Posterior vena cava (tissue), 2 donors: Measurements from ENCODE around the gene DDX17. TPM values are rescaled to one million over a fixed set of nuclear protein-coding genes. Genes with fewer than 3 reads are reported as not detected.
A peak's percentile ranks its signal among the peaks of the same experiment; 100 is the strongest.

Experiments used
- DNase-seq: peaks from one replicate; pipeline ENCODE4 v3.0.0-alpha.2; 2020; ENCODE audit warnings: low spot score
- intact Hi-C, 2 donors: fragments of 100-400 bp; cut with DNase I; formaldehyde crosslinking; loops; one replicate each; pipeline versions ENCODE4 v1.14.1 to v1.14.2; 2022 to 2023
- total RNA-seq, 2 donors: library from RNA; stranded (reverse); fragmentation: NEBNext Ultra II Directional; extraction: Animal tissue kit (Norgen Biotek cat#: 25700); gene quantifications; one replicate each; pipeline ENCODE4 v1.2.1, GENCODE V29; 2021
- donor health status: DM: yes; HTN: yes; CAD: no.
- donor health status: DM: yes; HTN: yes; CAD: no.

Gene DDX17
- total RNA-seq, 2 donors from 2014 or later = 260 to 323 TPM

DNA sequence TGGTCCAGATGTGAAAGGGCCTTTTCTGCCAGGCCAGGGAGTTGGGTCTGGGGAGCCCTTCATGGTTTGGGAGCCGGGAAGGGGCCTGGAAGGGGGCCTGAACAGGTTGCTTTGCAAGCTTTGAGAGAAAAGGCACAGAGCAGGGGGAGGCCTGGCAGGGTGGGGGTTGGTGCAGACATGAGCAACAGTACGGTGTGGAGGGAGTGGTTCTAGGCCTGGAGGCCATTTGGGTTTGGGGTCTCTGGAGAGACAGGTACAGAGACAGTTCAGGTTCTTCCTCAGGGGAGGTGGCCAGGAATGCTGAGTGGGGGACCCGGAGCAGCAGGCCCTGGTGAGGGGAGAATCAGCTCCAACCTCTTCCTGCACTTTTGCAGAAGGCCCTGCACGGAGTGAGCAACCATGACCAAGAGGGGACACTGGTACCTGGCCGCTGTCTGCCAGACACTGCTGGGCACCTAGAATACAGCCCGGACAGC, 36.8 kb downstream of the DDX17 start:
- peak; percentile 76 for DNase-seq
- intact Hi-C loops = no loop called here

DNA sequence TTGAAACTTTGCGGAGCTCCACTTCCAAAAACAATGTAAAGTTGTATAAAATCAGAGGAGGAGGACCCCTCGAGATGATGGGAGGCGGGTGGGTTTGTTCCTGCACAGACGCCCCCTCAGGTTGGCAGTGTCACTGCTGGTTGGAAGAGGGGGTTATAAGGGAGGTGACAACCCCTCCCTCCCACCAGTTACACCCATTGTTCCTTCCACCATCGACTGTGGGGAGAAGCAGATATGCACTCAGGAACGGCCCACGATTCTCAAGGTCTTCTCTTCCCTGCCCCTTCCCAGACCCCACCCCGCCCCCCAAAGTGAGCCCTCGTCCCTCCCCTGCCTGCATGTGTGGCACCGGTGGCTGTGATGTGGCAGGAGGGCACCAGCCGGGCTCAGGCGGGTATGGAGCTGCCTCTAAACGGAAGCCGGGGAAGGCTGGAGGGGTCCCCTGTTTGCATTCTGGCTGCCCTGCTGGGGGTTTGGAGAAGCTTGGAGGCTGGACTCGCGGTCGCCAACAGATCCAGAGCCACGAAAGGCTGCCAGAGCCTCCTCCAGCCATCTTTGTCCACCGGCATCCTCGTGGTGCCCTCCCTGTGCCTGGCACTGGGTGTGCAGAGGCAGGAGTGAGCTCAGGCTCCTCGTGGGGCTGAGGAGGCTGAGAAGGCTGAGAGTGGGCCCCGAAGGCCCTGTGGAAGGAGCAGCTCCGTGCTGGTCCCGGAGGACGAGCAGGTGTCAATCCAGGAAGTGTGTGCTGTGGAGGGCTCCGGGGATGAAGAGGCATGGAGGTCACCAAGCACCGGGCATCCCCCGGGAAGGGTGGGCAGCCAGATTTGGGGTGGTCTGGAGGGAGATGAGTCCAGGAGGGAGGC, 37.4 kb downstream of the DDX17 start:
- peak; percentile 74 for DNase-seq
- intact Hi-C loops = no loop called here

DNA sequence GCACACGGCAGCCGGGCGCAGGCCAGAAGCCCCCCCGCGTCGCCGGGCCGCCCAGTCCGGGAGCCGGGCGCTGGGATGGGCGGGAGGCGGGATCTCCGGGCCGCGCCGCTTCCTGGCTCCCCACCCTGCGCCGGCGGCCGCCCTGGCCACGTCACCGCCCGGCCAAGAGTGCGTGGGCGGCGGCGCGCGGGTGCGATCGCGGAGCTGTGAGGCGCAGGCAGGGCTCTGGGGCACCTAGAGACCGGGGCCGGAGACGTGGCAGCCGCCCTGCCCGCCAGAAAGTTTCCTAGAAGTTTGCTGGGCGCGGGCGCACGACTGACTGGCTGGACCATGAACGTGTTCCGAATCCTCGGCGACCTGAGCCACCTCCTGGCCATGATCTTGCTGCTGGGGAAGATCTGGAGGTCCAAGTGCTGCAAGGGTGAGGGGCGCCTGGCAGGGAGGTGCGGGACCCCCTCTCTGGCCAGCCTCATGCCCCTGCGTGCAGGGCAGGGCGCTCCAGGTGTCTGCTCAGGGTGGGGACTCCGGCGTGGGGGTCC, 38.1 kb downstream of the DDX17 start, which contains the start of gene KDELR3:
TSS of gene KDELR3 (plus strand) at position 193 of the 539 bp plus-strand sequence. CDS start at position 331, 138 bp downstream.
- intact Hi-C loops = no loop called here
- DNase-seq = peak; percentile 91

DNA sequence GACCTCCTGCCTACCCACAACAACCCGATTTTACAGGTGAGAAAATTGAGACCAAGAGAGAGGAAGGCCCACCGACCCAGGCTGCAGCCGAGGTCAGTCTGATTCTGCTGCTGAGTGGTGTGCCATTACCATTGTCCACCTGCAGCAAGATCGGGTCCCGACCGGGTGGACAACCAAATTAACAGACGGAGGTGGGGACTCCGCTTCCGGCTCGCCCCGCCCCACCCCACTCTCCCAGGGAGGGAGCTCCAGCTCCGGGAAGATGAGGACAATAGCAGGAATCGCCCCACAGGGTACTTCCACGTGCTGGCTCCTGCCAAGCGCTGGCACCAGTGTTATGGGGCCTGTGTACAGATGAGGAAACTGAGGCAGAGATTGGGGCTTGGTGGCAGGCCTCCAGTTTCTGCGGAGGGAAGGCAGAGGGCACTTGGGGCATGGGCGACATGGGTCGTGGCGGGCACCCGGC, 38.6 kb downstream of the DDX17 start:
- intact Hi-C loops = no loop called here
- peak; percentile 83 for DNase-seq

DNA sequence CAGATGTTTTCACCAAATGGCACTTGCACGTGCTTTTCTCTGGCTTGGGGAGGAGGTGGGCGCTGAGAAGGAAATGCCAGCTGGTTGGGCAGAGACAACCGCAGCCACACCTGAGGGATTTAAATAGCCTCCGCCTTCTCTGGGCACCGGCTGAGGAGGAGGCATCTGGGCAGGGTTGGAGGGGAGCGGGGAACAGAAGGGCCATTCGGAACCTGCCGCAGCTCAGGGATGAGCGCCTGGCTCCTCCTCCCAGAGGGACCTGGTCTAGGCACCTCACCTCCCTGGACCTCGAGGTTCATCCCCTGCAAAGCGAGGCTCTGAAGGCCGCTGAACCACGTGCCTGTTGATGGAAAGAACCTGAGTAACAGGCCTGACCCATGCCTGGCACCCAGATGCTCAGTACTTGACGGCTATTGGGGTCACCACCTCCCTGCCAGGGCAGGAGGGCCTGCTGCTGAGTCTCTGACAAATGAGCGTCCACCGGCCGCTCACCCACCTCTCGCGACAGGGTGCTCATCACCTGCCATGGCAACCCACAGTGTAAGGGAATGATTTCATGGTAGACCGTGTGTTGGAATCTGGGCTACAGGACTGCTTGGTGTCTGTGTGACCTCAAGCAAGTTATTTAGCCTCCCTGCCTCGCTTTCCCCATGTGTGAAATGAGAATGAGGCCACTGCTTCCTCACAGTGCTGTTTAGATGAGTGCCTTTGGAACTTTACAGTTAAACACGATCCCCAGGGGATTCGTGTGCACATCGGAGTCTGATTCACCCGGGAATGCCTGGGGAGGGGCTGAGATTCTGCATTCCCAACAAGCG, 40.2 kb downstream of the DDX17 start:
- intact Hi-C loops = no loop called here

DNA sequence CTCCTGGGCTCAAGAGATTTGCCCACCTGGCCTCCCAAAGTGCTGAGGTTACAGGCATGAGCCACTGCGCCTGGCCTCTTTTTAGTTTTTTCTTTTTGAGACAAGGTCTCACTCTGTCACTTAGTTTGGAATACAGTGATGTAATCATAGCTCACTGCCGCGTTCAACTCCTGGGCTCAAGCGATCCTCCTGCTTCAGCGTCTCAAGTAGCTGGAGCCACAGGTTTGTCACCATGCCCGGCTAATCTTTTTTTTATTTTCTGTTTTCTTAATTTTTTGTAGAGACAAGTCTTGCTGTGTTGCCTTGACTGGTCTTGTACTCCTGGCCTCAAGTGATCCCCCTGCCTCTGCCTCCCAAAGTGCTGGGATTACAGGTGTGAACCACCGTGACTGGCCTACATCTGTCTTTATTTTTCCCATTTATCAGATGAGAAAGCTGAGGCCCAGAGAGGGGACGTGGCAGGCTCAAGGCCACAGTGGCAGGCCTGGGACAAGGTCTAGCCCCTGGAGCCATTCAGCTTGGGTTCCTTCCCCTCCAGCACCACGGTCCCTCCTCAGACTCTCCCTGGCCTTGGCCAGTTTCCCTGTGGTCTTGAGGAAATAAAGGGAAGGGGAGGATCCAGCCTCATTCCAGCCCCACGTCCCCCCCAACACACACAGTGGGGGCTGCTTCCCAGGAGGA, 41.0 kb downstream of the DDX17 start:
- intact Hi-C loops = no loop called here
- peak; percentile 64 for DNase-seq

More for the DNA sequence above, 40.2 kb downstream of the DDX17 start:
- DNase-seq = peak; percentile 68

DNA sequence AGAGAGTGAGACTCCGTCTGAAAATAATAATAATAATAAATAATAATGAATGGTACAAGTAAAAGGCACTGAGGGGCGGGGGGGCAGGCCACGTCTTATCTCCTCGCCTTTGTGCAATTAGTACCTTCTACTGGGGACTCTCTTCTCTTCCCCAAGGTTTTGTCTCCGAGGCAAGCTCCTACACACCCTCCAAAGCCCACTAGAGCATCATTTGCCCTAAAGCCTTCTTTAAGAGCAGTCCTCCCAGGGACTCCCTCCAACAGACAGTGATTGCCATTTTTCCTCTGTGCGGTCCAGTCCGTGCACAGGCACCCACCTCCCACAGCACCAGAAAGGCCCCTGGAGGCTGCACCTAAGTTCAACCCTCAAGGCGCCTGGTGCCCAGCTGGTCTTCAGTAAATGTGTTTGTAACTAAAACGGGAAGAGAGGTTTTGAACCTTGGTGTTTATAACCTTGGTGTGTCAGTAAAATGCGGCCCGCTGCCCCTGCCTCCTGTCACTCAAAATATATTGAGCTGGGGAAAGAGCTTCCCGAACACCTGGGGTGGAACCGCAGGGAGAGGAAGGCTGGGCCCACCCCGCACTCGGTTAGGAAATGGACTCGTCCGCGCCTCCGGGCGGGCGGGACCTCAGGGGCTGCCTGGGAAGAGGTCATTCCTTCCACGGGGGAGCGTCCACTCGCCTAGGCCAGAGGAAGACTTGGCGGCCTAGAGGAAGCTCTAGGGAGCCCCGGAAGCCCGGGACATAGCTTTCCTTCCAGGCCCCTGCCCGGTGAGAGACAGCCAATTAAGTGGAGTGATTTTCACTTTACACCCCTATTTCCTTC, 42.9 kb downstream of the DDX17 start:
- peak; percentile 73 for DNase-seq
- intact Hi-C loops = no loop called here

DNA sequence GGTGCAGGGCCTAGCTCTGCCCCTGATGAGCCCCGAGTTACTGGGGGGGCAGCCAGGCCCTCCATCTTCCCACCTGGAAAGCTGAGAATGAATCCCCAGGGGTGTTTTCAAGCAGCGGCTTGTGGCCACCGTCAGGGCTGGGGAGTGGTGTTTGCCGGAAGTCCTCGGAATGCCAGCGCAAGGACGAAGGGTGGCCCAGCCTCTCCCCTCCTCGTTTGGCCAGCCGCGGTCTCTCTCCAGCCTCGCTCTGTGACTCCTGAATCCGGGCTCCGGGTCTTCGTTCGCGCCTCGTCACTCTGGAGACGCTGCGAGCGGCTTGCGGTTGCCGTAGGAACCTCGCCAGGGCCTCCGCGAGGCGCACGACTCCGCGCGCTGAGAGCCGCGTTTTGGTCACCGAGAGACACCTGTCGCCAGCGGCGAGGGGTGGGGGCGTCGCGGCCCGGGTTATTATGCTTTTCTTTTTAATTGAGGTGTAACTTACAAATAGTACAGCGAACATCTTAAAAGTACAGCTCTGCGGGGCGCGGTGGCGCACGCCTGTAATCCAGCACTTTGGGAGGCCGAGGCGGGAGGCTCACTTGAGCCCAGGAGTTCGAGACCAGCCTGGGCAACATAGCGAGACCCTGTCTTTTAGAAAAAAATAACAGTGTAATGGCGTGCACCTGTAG, 44.6 kb downstream of the DDX17 start:
- peak; percentile 91 for DNase-seq
- intact Hi-C loops = no loop called here

DNA sequence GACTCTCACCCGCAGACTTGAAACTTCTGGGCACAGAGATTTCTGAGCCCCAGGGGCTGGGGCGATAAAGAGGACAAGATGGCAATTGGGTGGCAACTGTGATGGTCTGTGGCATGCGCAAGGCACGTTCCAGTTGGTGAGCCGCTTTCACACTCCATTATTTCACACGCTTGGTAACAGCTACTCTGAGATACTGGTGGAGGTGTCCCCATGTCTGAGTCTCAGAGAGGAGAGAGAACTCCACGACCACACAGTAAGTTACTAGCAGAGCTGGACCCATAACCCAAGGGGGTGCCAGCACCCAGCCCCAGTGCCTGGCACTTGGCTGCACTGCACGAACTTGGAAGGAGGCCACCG, 45.1 kb downstream of the DDX17 start:
- no peak for DNase-seq
- intact Hi-C loops = no loop called here

DNA sequence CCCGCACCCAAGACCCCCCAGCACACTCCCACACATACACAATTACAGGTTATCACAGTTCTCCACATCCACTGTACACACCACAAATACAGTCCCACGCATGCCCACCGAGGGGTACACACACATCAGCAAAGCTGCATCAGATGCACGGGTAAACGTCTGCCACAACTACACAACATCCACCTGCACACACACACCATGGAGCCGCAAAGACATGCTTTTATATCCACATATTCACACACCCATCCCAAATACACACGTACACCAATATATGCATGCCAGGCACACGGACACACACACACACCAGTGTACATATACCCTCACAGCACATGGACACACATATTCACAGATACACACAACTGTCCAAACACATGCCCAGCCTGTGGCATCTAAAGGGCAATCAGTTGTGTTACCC, 45.7 kb downstream of the DDX17 start:
- intact Hi-C loops = no loop called here
- DNase-seq = peak; percentile 68

DNA sequence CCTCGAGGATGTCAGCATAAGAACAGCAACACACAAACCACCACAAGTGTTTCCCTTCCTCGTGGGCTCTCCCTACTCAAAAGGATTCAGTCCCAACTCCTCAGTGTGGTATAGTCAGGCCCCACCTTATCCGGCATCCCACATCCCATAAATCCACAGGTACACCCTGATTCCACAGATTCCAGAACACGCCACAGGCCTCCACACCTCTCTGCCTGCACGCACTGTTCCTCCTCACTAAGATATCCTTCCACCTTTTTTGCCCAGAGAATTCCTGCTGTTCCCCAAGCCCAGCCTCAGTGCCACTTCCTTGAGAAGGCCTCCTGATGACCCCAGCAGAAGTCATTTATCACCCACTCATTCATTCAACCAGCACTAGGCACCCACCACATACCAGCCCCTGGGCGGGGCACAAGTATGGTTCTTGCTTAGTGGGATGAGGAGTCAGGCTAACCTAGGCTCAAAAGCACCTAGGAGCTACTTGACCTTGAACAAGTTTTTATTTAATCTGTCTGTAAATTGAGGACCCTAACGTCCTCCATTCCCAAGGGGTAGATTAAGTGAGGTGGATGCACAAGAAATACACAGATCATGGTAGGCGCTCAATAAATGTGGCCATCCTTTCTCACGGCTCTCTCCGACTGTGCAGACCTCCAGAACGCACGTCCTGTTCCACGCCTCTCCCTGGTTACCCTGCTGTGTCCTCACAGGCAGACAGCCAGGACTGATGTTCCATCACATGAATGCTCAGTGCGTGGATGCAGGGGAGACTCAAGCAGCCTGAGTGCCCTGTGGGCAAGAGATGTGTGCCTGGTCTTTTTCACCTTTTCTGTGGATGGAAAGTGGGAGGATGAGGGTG, 49.0 kb downstream of the DDX17 start:
- no peak for DNase-seq
- intact Hi-C loops = no loop called here

DNA sequence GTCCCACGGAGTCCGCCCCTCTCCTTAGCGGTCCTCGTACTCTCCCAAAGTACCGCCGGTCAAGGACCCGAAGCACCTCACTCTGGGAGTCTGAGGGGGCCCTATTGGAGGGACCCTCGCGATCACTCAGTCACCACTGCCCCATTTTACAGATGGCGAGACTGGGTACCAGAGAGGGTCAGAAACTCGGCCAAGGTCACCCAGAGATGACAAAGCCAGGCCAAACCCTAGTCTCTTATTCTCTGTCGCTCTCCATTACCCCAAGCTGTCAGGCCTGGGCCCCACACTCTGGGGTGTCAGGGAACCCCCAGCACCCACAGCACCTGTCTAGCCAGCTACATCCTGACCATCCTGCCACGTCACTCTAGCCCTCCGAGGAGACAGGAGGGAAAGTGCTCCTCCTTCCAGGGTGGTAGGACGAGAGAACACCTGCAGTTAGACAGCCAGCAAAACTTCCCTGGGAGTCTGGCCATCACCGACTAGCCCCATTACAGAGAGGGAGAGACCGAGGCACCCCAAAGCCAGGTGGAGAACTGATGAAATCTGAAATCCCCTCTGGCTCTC, 49.8 kb downstream of the DDX17 start:
- no peak for DNase-seq
- intact Hi-C loops = no loop called here

DNA sequence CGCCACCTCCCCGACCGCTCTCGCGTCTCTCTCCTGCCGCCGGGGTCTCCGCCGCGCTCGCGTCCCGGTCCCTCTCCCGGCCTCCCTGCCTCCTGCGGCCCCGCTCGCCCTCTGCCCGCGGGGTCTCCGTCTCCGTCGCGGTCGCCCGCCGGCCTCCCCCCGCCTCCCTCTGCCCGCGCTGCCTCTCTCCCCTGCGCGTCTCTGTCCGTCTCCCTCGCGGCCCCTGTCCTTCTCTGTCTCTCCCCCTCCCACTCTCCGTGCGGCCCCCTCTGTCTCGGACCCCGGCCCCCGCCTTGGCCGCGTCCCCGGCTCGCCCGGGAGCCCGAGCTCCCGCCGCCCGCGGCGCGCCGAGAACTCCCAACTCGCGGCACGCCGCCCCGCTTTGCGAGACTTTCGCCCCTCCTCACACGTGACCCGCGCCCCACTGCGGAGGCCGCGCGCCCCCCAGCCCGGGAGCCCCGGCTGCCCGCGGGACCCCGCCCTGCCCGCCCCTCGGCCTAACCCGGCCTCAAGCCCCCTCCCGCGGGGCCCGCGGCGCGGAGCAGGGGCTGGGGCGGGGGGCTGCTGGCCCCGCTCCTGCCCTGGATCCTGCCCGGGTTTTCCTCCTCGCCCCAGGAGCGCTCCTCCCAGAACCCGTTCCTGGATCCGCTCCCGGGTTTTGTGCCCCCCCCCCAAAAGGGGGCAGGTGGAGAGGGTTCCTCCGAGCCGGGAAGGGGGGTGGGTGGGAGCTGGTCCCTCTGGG, 50.4 kb downstream of the DDX17 start:
- no peak for DNase-seq
- intact Hi-C loops = no loop called here

DNA sequence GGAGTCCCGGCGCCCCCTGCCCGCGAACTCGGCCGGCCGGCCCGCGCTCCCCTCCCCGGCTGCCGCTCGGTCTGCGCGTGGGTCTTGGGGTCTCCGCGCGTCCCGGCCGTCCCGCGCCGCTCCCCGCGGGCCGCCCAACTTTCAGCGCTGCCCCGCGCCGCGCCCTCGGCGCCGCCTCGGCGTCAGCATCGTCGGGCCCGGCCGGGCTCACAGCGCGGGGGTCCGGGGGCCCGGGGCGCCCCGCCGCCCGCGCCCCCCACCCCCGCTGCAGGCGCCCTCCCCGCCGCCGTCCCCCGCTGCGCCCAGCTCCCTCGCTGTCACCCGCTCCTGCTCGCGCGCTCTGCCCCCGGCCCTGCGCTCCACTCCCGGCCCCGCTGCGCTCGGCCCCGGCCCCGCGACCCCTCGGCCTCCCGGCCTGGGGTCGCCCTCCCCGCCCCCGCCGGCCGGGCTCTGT, 51.0 kb downstream of the DDX17 start, which contains the start of gene KCNJ4:
TSS of gene KCNJ4 (minus strand) at position 124 of the 454 bp plus-strand sequence. CDS start 27,067 bp downstream, outside the sequence.
- DNase-seq = no peak
- intact Hi-C loops = no loop called here

DNA sequence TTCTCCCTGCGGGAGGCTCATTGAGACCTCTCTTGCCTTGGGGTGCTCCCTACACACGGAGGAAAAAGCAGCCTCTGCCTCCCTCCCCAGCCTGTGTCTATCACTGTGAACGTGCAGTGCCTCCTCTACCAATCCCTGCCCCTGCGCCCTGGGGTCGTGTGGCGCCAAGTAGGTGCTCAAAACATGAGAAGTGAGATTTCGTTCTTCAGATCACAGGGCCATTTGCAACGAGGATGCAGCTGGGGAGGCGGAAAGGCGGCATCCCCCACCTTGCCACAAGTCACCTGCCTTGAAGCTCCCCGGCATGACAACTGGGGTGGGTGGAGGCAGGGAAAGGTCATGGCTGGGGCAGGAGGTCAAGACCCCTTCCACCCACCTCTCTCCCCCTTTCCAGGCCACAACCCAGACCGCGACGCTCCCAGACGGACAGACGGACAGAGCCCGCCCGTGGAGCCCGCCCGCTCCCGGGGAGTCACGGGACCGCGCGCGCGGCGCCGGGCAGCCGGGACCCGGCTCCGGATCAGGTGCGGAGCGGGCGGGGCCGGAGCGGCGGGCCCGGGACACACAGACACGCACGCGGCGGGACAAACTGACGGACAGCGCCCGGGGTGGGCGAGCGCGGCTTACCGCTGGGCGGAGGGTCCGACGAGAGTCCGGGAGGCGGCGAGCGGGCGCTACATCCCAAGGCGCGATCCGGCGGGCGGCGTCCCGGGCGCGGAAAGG, 51.6 kb downstream of the DDX17 start:
- no peak for DNase-seq
- intact Hi-C loops = no loop called here
